HG02642 (cell line): ENCODE results near the gene ENOX1.

Experiments
- ATAC-seq: cut with Tn5 transposase; IDR thresholded peaks from one replicate; pipeline ENCODE4 v1.9.1; 2021; ENCODE audit warnings: mild to moderate bottlenecking; ENCODE audit not compliant: unreplicated experiment, poor library complexity

The ENOX1 gene

DNA sequence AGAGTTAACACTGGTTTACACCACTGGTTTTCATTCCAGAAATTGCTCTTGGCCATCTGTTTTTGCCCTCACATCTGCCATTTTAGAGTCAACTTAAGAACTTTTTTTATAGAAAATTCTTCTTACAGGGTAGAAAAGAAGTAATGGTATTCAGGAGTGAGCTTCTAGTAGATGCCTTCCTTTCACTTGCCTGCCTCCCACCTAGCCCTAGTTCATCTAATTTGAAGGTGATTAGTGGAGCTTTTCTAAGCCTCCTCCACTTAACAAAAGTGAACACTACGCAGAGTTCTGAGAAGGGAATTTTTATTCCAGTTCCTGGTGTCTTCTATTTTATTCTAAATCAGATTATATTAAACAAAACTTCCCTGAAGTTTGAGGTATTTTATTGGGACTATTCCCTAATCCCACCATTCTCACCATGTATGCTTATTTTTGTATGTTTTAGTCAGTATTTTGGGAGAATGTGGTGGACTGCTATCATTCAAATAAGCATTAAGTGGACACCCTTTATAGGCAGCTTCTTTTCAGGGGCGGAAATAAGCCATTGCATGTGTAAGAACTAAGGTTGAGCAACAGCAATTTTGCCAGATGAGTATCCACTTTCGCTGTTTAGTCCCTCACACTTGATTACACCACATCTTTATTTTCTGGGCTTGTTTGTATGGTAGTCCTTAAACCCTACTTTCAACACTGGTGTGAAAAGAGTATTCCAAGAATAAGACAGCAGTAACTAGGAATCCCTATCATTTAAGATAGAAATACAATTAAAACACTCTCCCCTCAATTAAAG lies 156.9 kb downstream of the ENOX1 start:
- ATAC-seq = no peak

DNA sequence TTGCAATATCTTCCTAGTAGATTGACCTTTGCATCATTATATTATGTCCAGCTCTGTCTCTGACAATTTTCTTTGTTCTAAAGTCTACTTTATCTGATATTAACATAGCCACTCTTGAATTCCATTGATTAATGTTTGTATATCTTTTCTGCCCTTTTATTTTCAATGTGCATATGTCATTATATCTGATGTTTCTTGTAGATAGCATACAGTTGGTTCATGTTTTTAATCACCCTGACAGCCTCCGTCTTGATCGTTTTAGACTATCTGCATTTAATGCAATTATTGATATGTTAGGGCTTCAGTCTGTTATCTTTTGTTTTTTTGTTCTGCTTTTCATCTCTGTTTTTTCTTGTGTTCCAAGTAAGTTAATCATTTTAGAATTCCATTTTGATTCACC lies 159.8 kb downstream of the ENOX1 start:
- ATAC-seq = no peak

DNA sequence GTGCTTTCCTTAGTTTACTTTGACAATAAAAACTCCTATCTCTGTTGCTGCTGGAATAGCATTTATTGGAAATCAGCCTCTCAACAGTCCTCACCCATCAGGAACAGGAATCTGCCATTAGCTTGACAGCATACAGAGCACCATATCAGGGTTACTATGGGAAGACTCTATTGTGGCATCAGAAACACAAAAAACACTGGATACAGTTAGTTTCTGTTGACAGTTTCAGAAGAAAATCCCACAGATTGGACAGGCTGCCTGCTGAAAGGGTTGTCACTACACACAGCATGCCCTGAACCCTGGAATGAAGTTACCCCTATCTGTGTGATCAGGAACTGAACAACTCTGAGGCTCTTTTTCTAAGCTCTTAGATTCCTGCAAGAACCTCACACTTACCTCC lies 172.7 kb downstream of the ENOX1 start:
- no peak for ATAC-seq

DNA sequence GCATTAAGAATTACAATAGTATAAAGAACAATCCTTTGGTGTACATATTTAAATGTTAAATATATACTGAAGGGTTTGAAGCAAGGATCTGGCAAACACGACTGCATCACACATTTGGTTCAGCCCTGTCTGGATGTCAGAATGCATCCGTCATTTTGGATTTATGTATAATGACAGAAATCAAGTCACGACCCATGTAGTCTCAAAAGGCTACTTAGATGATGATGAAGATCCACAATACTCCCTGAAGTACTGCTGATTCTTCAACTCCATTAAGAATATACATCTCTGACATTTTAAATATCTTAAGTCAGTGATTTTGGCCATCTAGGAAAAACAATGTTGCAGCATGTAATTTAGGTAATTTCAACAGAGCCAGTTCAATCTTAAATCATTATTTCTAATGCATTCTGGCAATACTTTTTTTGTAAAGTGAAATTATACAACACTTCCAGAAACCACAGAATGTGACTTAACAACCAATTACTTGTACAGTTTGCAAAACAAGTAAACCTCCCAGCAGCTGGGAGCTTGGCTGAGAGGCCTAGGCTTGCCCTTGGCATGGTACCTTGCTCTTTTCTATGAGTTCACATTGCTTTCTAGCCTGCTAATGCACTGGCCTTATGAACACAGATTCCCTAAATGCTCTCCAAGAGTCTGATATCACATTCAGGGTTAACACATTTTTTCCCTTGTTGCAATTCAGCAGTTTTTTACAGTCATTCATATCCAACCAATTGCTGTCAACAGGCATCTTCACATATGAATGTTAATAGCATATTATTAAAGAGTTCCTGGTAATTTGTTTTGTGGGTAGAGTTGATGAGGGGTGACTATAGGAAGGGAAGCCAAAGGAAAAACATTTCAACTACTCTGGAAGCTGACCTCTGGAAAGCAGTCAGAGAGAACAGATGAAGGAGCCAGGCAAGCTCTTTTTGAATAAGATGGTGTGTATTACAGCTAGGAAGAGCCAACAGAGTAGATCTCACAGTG lies 175.2 kb downstream of the ENOX1 start:
- ATAC-seq = no peak

DNA sequence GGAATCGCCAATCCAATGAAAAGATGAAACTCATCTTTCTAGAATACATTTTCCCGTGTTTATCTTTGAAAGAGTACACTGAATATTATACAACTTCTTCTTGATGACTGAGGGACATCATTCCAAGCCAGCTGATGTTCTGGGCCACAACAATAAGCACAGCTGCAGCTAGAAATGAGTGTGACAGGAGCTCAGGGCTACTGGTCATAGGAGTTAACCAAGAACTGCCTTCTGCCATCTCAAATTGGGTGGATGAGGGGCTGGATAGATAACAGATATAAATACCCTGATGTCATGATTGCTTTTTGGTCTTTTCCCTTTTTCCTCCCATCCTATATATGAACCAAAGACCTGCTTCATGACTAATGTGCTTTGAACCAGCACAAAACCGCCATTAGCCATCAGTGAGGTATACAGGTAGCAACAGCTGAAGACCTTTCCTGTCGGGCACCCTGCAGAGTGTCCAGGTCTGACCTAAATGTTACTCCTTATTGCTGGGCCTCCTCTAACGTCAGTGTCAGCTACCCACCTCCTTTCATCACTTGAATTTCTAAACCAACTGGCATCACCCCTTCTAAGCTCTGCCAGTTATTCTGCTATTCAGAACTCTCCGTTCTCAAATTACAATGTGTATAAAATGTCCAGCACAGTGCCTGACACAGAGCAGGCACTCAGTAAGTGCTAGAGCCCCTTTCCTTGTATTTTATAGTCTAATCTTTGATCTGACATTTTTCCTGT lies 178.2 kb downstream of the ENOX1 start:
- ATAC-seq = no peak

DNA sequence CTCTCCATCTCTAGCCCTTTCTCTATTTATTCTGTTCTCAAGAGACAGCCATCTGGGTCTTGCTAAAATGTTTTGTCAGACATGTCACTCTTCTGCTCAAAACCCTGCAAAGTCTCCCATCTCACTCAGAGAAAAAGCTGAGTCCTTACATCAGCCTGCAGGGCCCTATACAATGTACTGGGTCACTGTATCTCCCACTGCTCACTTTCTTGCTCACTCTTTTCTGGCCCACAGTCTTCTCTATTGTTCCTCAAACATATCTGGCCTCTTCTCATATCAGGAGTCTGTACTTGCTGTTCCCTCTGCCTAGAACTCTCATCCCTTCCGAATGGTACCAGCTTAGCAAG lies 189.2 kb downstream of the ENOX1 start:
- no peak for ATAC-seq

DNA sequence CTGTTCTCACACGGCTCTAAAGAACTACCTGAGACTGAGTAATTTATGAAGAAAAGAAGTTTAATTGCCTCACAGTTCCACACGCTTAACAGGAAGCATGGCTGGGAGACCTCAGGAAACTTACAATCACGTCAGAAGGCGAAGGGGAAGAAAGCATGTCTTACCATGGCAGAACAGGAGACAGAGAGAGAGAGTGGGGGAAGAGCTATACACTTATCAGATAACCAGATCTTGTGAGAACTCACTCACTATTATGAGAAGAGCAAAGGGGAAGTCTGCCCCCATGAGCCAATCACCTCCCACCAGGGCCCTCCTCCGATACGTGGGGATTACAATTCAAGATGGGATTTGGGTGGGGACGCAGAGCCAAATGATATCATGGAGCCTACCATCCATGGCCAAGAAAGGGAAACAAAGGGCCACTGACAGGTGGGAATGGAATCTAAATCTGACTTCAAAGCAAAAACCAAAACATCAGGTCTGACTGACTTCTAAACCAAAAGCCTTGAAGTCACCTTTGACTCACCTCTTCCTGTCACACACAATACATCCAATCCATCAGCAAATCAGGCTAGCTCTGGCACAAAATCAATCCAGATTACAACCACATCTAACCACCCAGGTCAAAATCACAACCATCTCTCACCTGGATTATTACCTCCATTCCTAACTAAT lies 189.7 kb downstream of the ENOX1 start:
- ATAC-seq = no peak

DNA sequence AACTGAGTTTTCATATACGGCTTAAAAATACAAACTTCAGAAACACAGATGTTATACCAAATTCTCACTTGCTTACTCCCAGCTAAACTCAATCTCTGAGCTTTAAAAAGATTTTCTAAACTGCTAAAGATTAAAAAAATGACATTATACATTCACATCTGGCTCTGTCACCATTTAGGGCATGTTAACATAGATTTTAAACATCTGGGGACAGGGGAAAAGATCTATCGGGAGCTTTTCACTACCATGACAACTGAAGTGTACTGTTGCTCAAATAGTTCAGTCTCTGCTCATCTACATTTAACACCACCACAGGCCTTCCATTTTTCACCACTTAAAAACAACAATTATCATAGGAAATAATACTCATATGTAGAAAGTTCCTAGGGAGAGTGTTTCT lies 190.8 kb downstream of the ENOX1 start:
- no peak for ATAC-seq

DNA sequence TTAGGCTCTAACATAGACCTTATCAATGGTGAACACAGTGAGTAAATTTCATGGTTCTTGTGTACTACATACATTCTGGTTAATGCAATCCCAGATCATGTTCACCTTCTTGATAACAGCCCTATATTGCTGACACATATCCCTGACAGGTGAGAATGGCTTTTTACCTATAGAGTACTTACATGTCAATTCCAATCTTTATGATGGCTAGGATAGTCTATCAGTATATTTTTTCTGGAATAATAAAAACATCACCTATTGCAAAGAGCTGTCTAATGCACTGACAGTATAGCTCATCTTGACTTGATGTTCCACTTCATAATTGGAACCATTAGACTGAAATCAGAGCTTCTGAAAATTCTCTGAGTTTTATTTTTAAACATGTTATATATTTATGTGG lies 199.4 kb downstream of the ENOX1 start:
- ATAC-seq = no peak

DNA sequence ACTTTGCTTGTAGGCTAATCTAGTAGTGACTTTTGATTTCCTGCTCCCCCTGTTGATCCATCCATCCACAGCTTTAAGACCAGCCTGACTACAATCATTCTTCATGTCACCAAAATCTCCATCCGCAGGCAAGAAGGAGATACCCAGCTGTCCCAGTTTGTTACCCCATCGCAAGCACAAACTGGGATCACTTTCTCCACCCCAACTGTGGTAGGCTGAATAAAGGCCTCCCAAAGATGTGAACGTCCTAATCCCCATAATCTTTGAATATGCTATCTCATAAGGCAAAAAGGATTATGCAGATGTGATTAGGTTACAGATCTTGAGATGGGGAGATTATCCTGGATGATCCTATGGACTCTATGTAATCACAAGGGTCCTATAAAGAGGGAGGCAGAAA lies 202.0 kb downstream of the ENOX1 start:
- ATAC-seq = no peak

DNA sequence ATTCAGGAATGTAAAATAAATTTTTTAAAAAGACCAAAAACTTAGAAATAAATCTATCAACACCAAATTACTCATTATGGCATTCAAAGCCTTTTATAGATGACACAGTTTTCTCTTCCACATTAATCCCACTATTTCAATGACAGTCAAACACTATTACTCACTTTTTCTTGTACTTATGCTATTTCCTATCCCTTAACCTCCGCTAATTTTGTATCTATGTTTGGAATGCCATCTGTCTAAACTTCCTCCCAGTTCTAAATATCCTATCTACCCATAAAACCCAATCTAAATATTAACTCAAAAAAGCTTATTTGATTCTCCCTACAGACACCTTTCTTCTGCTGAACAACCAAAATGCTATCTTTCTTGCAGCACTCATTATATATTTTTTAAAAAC lies 203.5 kb downstream of the ENOX1 start:
- ATAC-seq = no peak

DNA sequence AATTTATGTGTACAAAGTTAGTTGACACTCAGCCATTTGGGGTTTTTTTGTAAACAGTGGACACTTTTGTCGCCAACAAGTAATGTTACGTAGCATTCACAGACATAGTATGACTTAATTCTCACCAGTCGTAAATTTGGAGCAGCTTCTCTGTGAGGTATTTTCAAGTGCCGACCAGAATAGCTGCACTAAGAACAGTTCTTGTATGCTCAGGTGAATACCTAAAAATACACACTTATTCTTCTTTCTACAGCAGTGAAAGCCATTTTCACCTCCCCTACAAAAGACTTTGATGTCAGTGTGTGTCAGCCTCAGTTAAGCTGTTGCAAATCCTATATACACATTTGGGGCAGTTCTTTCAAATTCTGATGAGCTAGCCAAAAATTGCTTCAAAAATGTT lies 206.5 kb downstream of the ENOX1 start:
- no peak for ATAC-seq

DNA sequence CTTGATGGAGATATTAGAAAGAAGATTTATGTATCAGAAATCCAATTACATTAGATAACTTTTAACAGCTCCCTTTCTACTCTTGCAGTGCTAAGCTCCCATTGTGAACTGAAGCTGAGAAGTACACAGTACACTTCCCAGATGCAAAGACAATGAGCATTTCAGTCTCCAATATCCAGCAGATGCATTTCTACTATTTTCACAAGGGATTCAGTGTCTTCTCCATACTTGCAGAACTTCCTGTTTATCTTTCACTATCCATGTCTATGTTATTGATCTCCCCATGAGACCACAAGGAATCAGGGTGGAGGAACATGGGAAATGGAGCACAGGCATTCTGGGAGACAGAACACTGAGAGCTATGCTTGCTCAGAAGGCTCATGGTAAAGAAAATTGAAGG lies 207.5 kb downstream of the ENOX1 start:
- no peak for ATAC-seq

DNA sequence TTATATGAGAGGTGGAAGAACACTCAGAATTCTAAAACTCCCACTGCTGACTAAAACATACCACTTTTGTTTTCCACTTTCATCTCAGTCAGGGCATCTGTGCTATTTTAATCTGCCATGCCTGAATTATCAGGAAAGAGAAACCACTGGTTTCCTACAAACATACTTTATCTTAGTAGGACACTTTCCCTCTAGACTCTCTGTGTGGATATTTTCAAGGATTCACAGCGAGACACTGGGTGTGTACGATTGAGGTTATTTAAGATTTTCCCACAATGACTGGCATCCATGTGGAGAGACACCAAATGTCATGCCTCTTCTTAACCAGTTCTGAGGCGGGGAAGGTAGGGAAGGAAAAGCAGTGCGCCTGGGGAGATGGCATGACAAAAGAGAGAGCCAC lies 212.2 kb downstream of the ENOX1 start:
- no peak for ATAC-seq

DNA sequence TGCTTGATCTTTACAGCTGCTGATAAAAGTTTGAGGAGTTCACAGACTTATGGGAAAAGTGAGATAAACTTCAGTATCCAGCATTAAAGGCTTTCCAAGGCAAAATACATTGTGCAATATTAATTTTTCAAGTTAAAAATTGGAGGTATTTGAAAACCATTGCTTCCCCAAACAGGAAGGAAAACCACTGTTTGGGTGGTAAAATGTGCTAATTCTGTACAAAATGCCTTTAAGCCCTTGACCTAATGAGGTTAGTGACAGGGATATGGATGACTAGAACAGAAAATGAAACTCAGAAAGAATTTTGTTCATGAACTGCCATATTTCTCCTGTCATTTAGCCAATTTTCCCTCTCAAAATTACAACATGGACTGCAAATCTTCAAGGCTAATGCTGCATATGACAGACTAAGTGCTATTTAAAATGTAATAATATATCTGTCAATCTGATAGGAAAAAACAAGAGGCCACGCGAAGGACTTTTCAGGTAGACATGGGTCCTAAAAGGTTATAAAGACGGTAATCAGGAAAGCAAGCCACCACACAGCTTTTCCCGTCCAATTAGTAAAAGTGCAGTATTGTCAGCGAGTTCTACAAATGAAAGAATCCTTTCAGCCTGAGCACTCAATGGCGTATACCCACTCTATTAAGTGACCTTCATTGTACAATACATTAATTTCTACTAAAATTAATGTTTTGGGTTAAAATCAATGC lies 212.8 kb downstream of the ENOX1 start:
- ATAC-seq = no peak

DNA sequence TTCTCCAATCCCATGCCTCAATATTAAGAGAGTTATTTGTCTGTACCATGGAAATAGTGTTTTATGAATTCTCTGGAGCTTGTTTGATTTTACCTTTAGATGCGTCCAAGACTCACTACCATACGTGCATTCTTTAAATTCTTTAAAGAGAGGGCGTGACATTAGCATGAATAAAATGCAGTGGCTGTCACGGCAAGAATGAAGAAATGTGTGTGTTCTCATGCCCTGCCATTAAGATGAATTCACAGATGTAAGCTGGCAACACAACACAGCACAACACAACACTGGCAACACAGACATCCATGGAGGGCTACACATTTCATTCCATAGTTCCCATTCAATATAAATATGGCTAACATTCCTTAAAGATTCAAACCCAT lies 213.4 kb downstream of the ENOX1 start:
- no peak for ATAC-seq

DNA sequence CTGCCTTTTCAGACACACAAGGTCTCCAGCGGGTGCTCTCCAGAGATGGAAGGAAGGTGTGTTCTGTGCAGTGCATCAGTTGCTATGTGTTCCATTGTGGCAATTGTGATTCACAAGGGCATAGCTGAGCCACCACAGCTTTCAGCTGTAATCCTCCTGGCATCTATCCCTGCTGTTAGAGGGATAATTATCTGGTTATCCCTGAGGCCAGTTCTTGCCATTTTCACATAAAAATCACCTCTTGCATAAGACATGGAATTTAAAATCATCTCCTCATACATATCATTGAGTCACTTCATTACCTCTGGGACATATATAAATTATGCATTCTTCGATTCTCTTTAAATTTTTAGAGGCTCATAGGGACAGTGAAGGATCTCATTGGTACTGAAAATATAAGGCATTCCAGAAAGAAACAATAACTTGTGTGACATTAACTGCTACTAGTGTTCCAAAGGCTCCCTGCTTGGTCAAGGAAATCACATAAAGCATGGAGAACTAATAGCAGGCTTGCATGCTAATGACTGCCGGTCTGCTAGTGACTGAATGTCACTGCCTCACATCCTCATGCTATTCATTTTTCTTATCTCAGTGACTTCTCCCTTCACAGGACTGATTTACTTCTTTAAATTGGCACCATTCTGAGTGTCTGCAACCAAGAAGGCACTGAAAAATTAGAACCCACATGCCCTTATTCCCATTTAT lies 214.0 kb downstream of the ENOX1 start:
- no peak for ATAC-seq

DNA sequence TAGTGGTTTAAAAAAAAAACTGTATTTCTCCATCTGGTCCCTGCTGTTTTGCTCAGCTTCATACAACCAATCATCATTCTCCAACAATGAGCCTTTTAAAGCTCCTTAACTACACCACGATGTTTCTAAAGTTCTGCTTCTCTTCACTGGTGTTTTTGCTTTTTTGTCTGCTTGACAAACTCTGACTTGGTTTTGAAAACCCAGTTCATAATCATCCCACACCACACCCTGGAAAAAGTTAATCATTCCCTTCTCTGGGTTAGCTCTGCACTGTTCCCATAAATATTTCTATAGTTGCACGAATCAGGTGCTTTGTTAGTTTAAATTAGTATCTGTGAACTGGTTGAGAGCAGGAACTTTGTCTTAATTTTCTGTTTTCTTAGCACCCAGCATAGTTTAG lies 217.1 kb downstream of the ENOX1 start:
- ATAC-seq = no peak

DNA sequence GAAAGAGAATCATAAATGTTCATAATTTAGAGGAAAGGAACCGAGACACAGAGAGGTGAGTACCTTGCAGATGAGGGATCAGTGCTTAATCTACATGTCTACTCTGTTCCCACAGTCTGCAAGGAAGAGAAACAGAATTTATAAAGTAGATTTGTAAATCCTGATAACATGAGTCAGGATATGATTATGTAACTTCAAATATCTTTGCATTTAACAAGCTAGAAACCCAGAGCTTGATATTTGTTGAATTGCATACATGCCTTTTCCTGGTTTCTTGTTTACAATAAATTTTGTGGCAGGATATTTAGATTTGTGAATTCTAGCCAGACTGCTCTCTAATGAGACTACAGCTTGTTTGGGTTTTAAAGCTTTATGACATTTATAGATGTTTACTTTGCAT lies 219.2 kb downstream of the ENOX1 start:
- no peak for ATAC-seq
